SH-SY5Y (cell line): ENCODE measurements around the gene SLC43A1.

Source experiments
- GATA2 ChIP-seq: IDR thresholded peaks from 2 replicates; pipeline ENCODE4 v1.6.1; 2011; ENCODE audit warnings: mild to moderate bottlenecking, low read depth, low read length
- GATA3 ChIP-seq: IDR thresholded peaks from 2 replicates; pipeline ENCODE4 v1.6.1; 2011; ENCODE audit warnings: low read depth, mild to moderate bottlenecking, low read length, moderate library complexity

GRCh38 chr11:57460758-57461749, 54.4 kb downstream of the SLC43A1 start:
- no peak for TF ChIP-seq GATA3
- peak; percentile 5; the same call in 1 of the 2 replicates for TF ChIP-seq GATA2
